Stomach (tissue), 9 donors: Measurements from ENCODE around the gene CDH22. TPM values are rescaled to one million over a fixed set of nuclear protein-coding genes. Genes with fewer than 3 reads are reported as not detected.

Experiments
- DNase-seq, 2 donors: peaks; one replicate each; pipeline versions ENCODE4 v3.0.0 to v3.0.0-alpha.2; 2013 to 2019
- H3K27ac ChIP-seq, 5 donors: fragments of 200-600 bp in 4 of 5; sonication (generic) in 4 of 5; one replicate each; pipeline ENCODE4 v1.5.1; 2013 to 2019; ENCODE audit warnings: mild to moderate bottlenecking in 1 of 5, moderate library complexity in 1 of 5
- H3K27me3 ChIP-seq, 3 donors: fragments of 200-600 bp; sonication (generic); one replicate each; pipeline ENCODE4 v1.5.1; 2017 to 2019; ENCODE audit warnings: mixed run types in 1 of 3
- H3K36me3 ChIP-seq, 4 donors: fragments of 200-600 bp; sonication (generic); 1 replicate in 3 of 4; 2 replicates in 1 of 4; pipeline ENCODE4 v1.5.1; 2016 to 2019
- H3K4me1 ChIP-seq, 4 donors: fragments of 200-600 bp; sonication (generic); one replicate each; pipeline ENCODE4 v1.5.1; 2016 to 2019
- H3K4me3 ChIP-seq, 4 donors: fragments of 200-600 bp; sonication (generic) in 3 of 4; one replicate each; pipeline ENCODE4 v1.5.1; 2016 to 2019; ENCODE audit warnings: mild to moderate bottlenecking in 1 of 4
- H3K9me3 ChIP-seq, 4 donors: fragments of 200-600 bp; sonication (generic); one replicate each; pipeline ENCODE4 v1.5.1; 2016 to 2019
- CTCF ChIP-seq, 7 experiments: fragments of 450-650 bp in 4 of 7; fragments of 200-600 bp in 3 of 7; sonication (generic) in 3 of 7; IDR thresholded peaks; one replicate each; pipeline ENCODE4 v1.5.1; 2016 to 2019; ENCODE audit warnings: antibody characterized with exemption in 7 of 7, control low read depth in 2 of 7, mild to moderate bottlenecking in 1 of 7
- EP300 ChIP-seq: sonication (generic); formaldehyde crosslinking; IDR thresholded peaks from one replicate; pipeline ENCODE4 v1.6.1; 2017; ENCODE audit warnings: antibody characterized with exemption
- POLR2A ChIP-seq, 4 donors: fragments of 450-650 bp; IDR thresholded peaks; one replicate each; pipeline ENCODE4 v1.6.1; 2016; ENCODE audit warnings: antibody characterized with exemption in 4 of 4, control low read depth in 2 of 4, mild to moderate bottlenecking in 1 of 4, moderate library complexity in 1 of 4
- POLR2AphosphoS5 ChIP-seq, 3 donors: sonication (generic); formaldehyde crosslinking; IDR thresholded peaks; one replicate each; pipeline ENCODE4 v1.6.1; 2016; ENCODE audit warnings: antibody characterized with exemption in 3 of 3
- WGBS, 5 donors: extraction: QIAGEN DNeasy Blood & Tissue Kit in 3 of 5; methylation state at CpG; one replicate each; pipeline versions ENCODE4 v1.1.5 to v1.1.7; 2013 to 2018; 5-methylcytosine and 5-hydroxymethylcytosine counted together
- intact Hi-C: fragments of 100-400 bp; cut with DNase I; formaldehyde crosslinking; loops from one replicate; pipeline ENCODE4 v1.15.1; 2023; ENCODE audit warnings: low total_unique reads
- polyA plus RNA-seq, 3 donors: library from polyadenylated mRNA; stranded (reverse); fragments of 200-250 nt; gene quantifications; one replicate each; pipeline ENCODE4 v1.2.3, GENCODE V29; 2013
- total RNA-seq, 5 donors: library from RNA; depleted of rRNA; stranded (reverse); fragments of >200 nt; gene quantifications; one replicate each; pipeline versions ENCODE4 v1.1.0 to v1.2.3, GENCODE V29; 2014 to 2016
- donor health status: healthy with polysubstance abuse.
- donor health status: Bipolar disorder and iron deficiency.
- donor health status: healthy.

The CDH22 gene
- total and polyA plus RNA-seq, 8 donors = 0.18 to 0.60 (median 0.19) TPM; not detected in 5

GRCh38 chr20:46129955-46130481, 178.3 kb downstream of the CDH22 start:
- Histone ChIP-seq H3K27me3 (peaks cover 0 to 58% (median 9%) of the 10 kb centered on the region in 3 donors), H3K9me3 (no peaks in the 10 kb centered on the region), H3K4me3 (no peak overlapping the region), H3K36me3 (peaks cover 0 to 26% (median 12%) of the 10 kb centered on the region in 4 donors), H3K4me1 (peaks cover 0 to 20% (median 8%) of the 10 kb centered on the region in 4 donors), H3K27ac (no peak overlapping the region)
- intact Hi-C loops = loop anchor here (10.0 kb wide), 1 partner anchor 195 kb away; no protein-coding TSS in a partner anchor
- TF ChIP-seq EP300 = no peak
- TF ChIP-seq CTCF (IDR thresholded peaks at IDR 0.05) = no peak
- no peak for TF ChIP-seq POLR2A (IDR thresholded peaks at IDR 0.05)
- TF ChIP-seq POLR2AphosphoS5 (IDR thresholded peaks at IDR 0.05) = no peak
- 24 to 40% (median 29%) methylated on average over 3 to 5 of the region's 5 CpGs for WGBS, 5 donors
- no peak for DNase-seq

GRCh38 chr20:46128310-46129151, 179.8 kb downstream of the CDH22 start:
- H3K4me3 ChIP-seq = no peak overlapping the region
- H3K4me1 ChIP-seq = peaks cover 0 to 20% (median 8%) of the 10 kb centered on the region in 4 donors
- peaks cover 0 to 40% (median 25%) of the 10 kb centered on the region in 4 donors for H3K36me3 ChIP-seq
- TF ChIP-seq EP300 (no peak), CTCF (IDR thresholded peaks at IDR 0.05) (peak in 5 of 7 experiments; percentile 24 to 47 (median 29))
- WGBS, 5 donors = 30 to 53% (median 42%) methylated on average over 9 to 16 of the region's 16 CpGs
- no peak overlapping the region for H3K27ac ChIP-seq
- intact Hi-C loops = no loop called here
- peaks cover 0 to 44% (median 9%) of the 10 kb centered on the region in 3 donors for H3K27me3 ChIP-seq
- H3K9me3 ChIP-seq = no peaks in the 10 kb centered on the region
- peak; percentile 29 to 57 for DNase-seq

GRCh38 chr20:46127396-46128010, 180.8 kb downstream of the CDH22 start:
- Histone ChIP-seq H3K4me3 (no peak overlapping the region), H3K36me3 (peaks cover 5 to 50% (median 35%) of the 10 kb centered on the region in 4 donors), H3K27me3 (peaks cover 0 to 36% (median 9%) of the 10 kb centered on the region in 3 donors), H3K27ac (no peak overlapping the region), H3K4me1 (peaks cover 0 to 14% (median 4%) of the 10 kb centered on the region in 4 donors), H3K9me3 (no peaks in the 10 kb centered on the region)
- DNase-seq = no peak
- 80 to 90% (median 82%) methylated on average over 11 of the region's 11 CpGs for WGBS, 5 donors
- intact Hi-C loops = no loop called here
- no peak for TF ChIP-seq CTCF (IDR thresholded peaks at IDR 0.05)
- TF ChIP-seq EP300 = no peak
- no peak for TF ChIP-seq POLR2AphosphoS5 (IDR thresholded peaks at IDR 0.05)
- no peak for TF ChIP-seq POLR2A (IDR thresholded peaks at IDR 0.05)

GRCh38 chr20:46126440-46127056, 181.8 kb downstream of the CDH22 start:
- Histone ChIP-seq H3K9me3 (no peaks in the 10 kb centered on the region), H3K36me3 (peaks cover 8 to 57% (median 40%) of the 10 kb centered on the region in 4 donors), H3K27ac (no peak overlapping the region), H3K27me3 (peaks cover 0 to 29% (median 9%) of the 10 kb centered on the region in 3 donors), H3K4me1 (peaks cover 0 to 16% (median 5%) of the 10 kb centered on the region in 4 donors), H3K4me3 (no peak overlapping the region)
- 64 to 83% (median 76%) methylated on average over 5 of the region's 5 CpGs for WGBS, 5 donors
- TF ChIP-seq POLR2AphosphoS5 (IDR thresholded peaks at IDR 0.05) (no peak), POLR2A (IDR thresholded peaks at IDR 0.05) (no peak), CTCF (IDR thresholded peaks at IDR 0.05) (no peak), EP300 (no peak)
- no peak for DNase-seq
- intact Hi-C loops = no loop called here
